Right ventricle myocardium inferior (tissue), 1 donor: Measurements from ENCODE around the gene NPL. TPM values are rescaled to one million over a fixed set of nuclear protein-coding genes. Genes with fewer than 3 reads are reported as not detected.

Source experiments
- ATAC-seq: fragments of 200-7000 bp; cut with Tn5 transposase; one replicate; pipeline ENCODE4 v1.9.1; 2020; ENCODE audit warnings: mild to moderate bottlenecking, moderate library complexity
- DNase-seq: peaks from one replicate; pipeline ENCODE4 v3.0.0; 2021; ENCODE audit errors: missing footprints
- intact Hi-C: fragments of 100-400 bp; cut with DNase I; formaldehyde crosslinking; loops from one replicate; pipeline ENCODE4 v1.11.0; 2022
- total RNA-seq: library from RNA; stranded (reverse); fragmentation: NEBNext Ultra II Directional; extraction: Animal tissue kit (Norgen Biotek cat#: 25700); gene quantifications from one replicate; pipeline ENCODE4 v1.2.1, GENCODE V29; 2021
- donor health status: DM: no; HTN: yes; CAD: no; lungs with severe emphysema.

NPL gene
- total RNA-seq, 1 donor from 2014 or later, result 6.1 TPM

GRCh38 chr1:182806015-182806678 lies 16.6 kb downstream of the NPL start:
- intact Hi-C loops, result no loop called here
- no peak for ATAC-seq
- DNase-seq, result no peak

- intact Hi-C loops, result no loop called here
- DNase-seq (no peak), ATAC-seq (no peak)
Observed at GRCh38 chr1:182807907-182808306, 18.3 kb downstream of the NPL start.

- DNase-seq (no peak), ATAC-seq (no peak)
- intact Hi-C loops, result no loop called here
Observed at GRCh38 chr1:182809414-182809957, 19.9 kb downstream of the NPL start.

GRCh38 chr1:182811975-182812722 lies 22.6 kb downstream of the NPL start:
- no peak for ATAC-seq
- intact Hi-C loops, result no loop called here
- no peak for DNase-seq

- ATAC-seq (no peak), DNase-seq (no peak)
- intact Hi-C loops, result no loop called here
Observed at GRCh38 chr1:182816863-182817262, 27.3 kb downstream of the NPL start.

GRCh38 chr1:182817802-182818201 lies 28.2 kb downstream of the NPL start:
- DNase-seq (no peak), ATAC-seq (no peak)
- intact Hi-C loops, result no loop called here

GRCh38 chr1:182823220-182823619 lies 33.6 kb downstream of the NPL start:
- DNase-seq (no peak), ATAC-seq (no peak)

GRCh38 chr1:182826892-182827291 lies 37.3 kb downstream of the NPL start:
- ATAC-seq (no peak), DNase-seq (no peak)
- intact Hi-C loops, result no loop called here

More at GRCh38 chr1:182823220-182823619, 33.6 kb downstream of the NPL start:
- intact Hi-C loops, result no loop called here

- intact Hi-C loops, result no loop called here
- no peak for DNase-seq
- no peak for ATAC-seq
Observed at GRCh38 chr1:182829285-182829932, 39.8 kb downstream of the NPL start.

GRCh38 chr1:182833271-182833670 lies 43.7 kb downstream of the NPL start:
- intact Hi-C loops, result no loop called here
- ATAC-seq, result no peak
- DNase-seq, result no peak

- intact Hi-C loops, result no loop called here
- DNase-seq (no peak), ATAC-seq (no peak)
Observed at GRCh38 chr1:182834326-182834725, 44.8 kb downstream of the NPL start.

- intact Hi-C loops, result no loop called here
- DNase-seq, result no peak
- no peak for ATAC-seq
Observed at GRCh38 chr1:182835806-182836205, 46.2 kb downstream of the NPL start.

- DNase-seq, result peak; percentile 97
- intact Hi-C loops, result no loop called here
Observed at GRCh38 chr1:182839209-182840066, 49.9 kb downstream of the NPL start, which contains the start of gene DHX9. DHX9 (plus strand) TSS chr1:182839347; CDS start chr1:182842567, 3,220 bp downstream.

GRCh38 chr1:182841368-182841988 lies 51.9 kb downstream of the NPL start:
- DNase-seq (no peak), ATAC-seq (no peak)
- intact Hi-C loops, result no loop called here

More at GRCh38 chr1:182839209-182840066, 49.9 kb downstream of the NPL start, which contains the start of gene DHX9:
- ATAC-seq, result peak; percentile 93

GRCh38 chr1:182842265-182842664 lies 52.7 kb downstream of the NPL start:
- intact Hi-C loops, result no loop called here
- DNase-seq, result no peak
- no peak for ATAC-seq

GRCh38 chr1:182845379-182845778 lies 55.8 kb downstream of the NPL start:
- ATAC-seq (no peak), DNase-seq (no peak)
- intact Hi-C loops, result no loop called here

GRCh38 chr1:182845894-182846293 lies 56.3 kb downstream of the NPL start:
- ATAC-seq (no peak), DNase-seq (no peak)
- intact Hi-C loops, result no loop called here

GRCh38 chr1:182847105-182847504 lies 57.5 kb downstream of the NPL start:
- no peak for ATAC-seq
- no peak for DNase-seq
- intact Hi-C loops, result no loop called here
